ENCODE measurements around the gene DNAH2. TPM values are rescaled to one million over a fixed set of nuclear protein-coding genes. Genes with fewer than 3 reads are reported as not detected.

The DNAH2 gene
- total and polyA plus RNA-seq, 8 donors, result under 0.01 to 8.0 (median 0.24) TPM; not detected in 2

GRCh38 chr17:7688808-7689316, 28.7 kb upstream of the DNAH2 start:
- no peak for TF ChIP-seq POLR2A (IDR thresholded peaks at IDR 0.05)
- TF ChIP-seq POLR2AphosphoS5 (IDR thresholded peaks at IDR 0.05), result no peak
- no peak for TF ChIP-seq CTCF (IDR thresholded peaks at IDR 0.05)
- no peak for TF ChIP-seq EP300 (IDR thresholded peaks at IDR 0.05)
- Histone ChIP-seq H3K27ac (peak overlapping the region; percentile 37 to 98 (median 95)), H3K9me3 (no peaks in the 10 kb centered on the region), H3K4me1 (peaks cover 22 to 42% (median 34%) of the 10 kb centered on the region in 4 donors), H3K27me3 (no peaks in the 10 kb centered on the region), H3K36me3 (peaks cover 0 to 29% (median 12%) of the 10 kb centered on the region in 4 donors), H3K4me3 (peak overlapping the region; percentile 80 to 95 (median 86))
- DNase-seq, result no peak
- intact Hi-C loops (cut with DNase I; ENCODE audit: low total_unique reads), result loop anchor here (10.0 kb wide), 1 partner anchor 54 kb away; the partner anchor contains the start of gene SHBG
- 11 to 15% (median 13%) methylated on average over 13 of the region's 13 CpGs for WGBS, 5 donors

- H3K9me3 ChIP-seq, result no peaks in the 10 kb centered on the region
- H3K27me3 ChIP-seq, result peaks cover 0 to 1% (median 0%) of the 10 kb centered on the region in 3 donors
- no peak overlapping the region for H3K4me3 ChIP-seq
- 94 to 97% (median 95%) methylated on average over 10 of the region's 10 CpGs for WGBS, 5 donors
- intact Hi-C loops (cut with DNase I; ENCODE audit: low total_unique reads), result no loop called here
- no peak overlapping the region for H3K27ac ChIP-seq
- TF ChIP-seq POLR2AphosphoS5 (IDR thresholded peaks at IDR 0.05), result no peak
- TF ChIP-seq POLR2A (IDR thresholded peaks at IDR 0.05), result no peak
- no peak for TF ChIP-seq CTCF (IDR thresholded peaks at IDR 0.05)
- TF ChIP-seq EP300 (IDR thresholded peaks at IDR 0.05), result no peak
- no peaks in the 10 kb centered on the region for H3K4me1 ChIP-seq
- DNase-seq, result no peak
- H3K36me3 ChIP-seq, result peaks cover 0 to 65% (median 40%) of the 10 kb centered on the region in 4 donors
Observed at GRCh38 chr17:7695586-7695985, 22.0 kb upstream of the DNAH2 start.

GRCh38 chr17:7697828-7698588, 19.5 kb upstream of the DNAH2 start:
- H3K4me3 ChIP-seq, result no peak overlapping the region
- H3K36me3 ChIP-seq, result peaks cover 9 to 68% (median 57%) of the 10 kb centered on the region in 4 donors
- 92 to 100% (median 95%) methylated on average over 4 of the region's 4 CpGs for WGBS, 5 donors
- DNase-seq, result no peak
- TF ChIP-seq CTCF (IDR thresholded peaks at IDR 0.05) (no peak), POLR2A (IDR thresholded peaks at IDR 0.05) (no peak), EP300 (IDR thresholded peaks at IDR 0.05) (no peak), POLR2AphosphoS5 (IDR thresholded peaks at IDR 0.05) (no peak)
- H3K4me1 ChIP-seq, result no peaks in the 10 kb centered on the region
- no peak overlapping the region for H3K27ac ChIP-seq
- H3K9me3 ChIP-seq, result no peaks in the 10 kb centered on the region
- H3K27me3 ChIP-seq, result peaks cover 0 to 23% (median 0%) of the 10 kb centered on the region in 3 donors
- intact Hi-C loops (cut with DNase I; ENCODE audit: low total_unique reads), result no loop called here

- Histone ChIP-seq H3K36me3 (peaks cover 9 to 49% (median 42%) of the 10 kb centered on the region in 4 donors), H3K4me3 (no peak overlapping the region), H3K4me1 (peaks cover 12 to 21% (median 16%) of the 10 kb centered on the region in 4 donors), H3K27me3 (peaks cover 12 to 48% (median 21%) of the 10 kb centered on the region in 3 donors), H3K9me3 (no peaks in the 10 kb centered on the region), H3K27ac (no peak overlapping the region)
- intact Hi-C loops (cut with DNase I; ENCODE audit: low total_unique reads), result no loop called here
- DNase-seq, result no peak
- TF ChIP-seq EP300 (IDR thresholded peaks at IDR 0.05) (no peak), CTCF (IDR thresholded peaks at IDR 0.05) (no peak), POLR2AphosphoS5 (IDR thresholded peaks at IDR 0.05) (no peak), POLR2A (IDR thresholded peaks at IDR 0.05) (no peak)
- 93 to 99% (median 97%) methylated on average over 7 of the region's 7 CpGs for WGBS, 5 donors
Observed at GRCh38 chr17:7700510-7700909, 17.0 kb upstream of the DNAH2 start.
